Fibroblast of villous mesenchyme (primary cell): ENCODE data around the gene RNF149. TPM values are rescaled to one million over a fixed set of nuclear protein-coding genes. Genes with fewer than 3 reads are reported as not detected.

Experiments
- DNase-seq: peaks from one replicate; pipeline ENCODE4 v3.0.0-alpha.2; 2010; ENCODE audit warnings: low read depth
- H3K4me3 ChIP-seq: 2 replicates; pipeline ENCODE4 v1.5.1; 2011; ENCODE audit warnings: low read depth, mild to moderate bottlenecking, low read length
- total RNA-seq: library from RNA; depleted of rRNA; stranded (reverse); fragments of >200 nt; gene quantifications from 2 replicates; pipeline ENCODE4 v1.2.3, GENCODE V29; 2012
- TF ChIP-seq, protein P1 (sequence below): IDR thresholded peaks from 2 replicates; pipeline ENCODE4 v1.5.1; 2012; ENCODE audit warnings: low read depth, mild to moderate bottlenecking, low read length; ENCODE audit not compliant: insufficient read depth

Gene RNF149
- total RNA-seq, 1 donor = 53.5 TPM

GRCh38 chr2:101305492-101306078 is 2.9 kb downstream of the RNF149 start:
- TF ChIP-seq, protein P1, sequence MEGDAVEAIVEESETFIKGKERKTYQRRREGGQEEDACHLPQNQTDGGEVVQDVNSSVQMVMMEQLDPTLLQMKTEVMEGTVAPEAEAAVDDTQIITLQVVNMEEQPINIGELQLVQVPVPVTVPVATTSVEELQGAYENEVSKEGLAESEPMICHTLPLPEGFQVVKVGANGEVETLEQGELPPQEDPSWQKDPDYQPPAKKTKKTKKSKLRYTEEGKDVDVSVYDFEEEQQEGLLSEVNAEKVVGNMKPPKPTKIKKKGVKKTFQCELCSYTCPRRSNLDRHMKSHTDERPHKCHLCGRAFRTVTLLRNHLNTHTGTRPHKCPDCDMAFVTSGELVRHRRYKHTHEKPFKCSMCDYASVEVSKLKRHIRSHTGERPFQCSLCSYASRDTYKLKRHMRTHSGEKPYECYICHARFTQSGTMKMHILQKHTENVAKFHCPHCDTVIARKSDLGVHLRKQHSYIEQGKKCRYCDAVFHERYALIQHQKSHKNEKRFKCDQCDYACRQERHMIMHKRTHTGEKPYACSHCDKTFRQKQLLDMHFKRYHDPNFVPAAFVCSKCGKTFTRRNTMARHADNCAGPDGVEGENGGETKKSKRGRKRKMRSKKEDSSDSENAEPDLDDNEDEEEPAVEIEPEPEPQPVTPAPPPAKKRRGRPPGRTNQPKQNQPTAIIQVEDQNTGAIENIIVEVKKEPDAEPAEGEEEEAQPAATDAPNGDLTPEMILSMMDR = no peak
- H3K4me3 ChIP-seq = peak overlapping the region; percentile 85
- DNase-seq = peak; percentile 79

GRCh38 chr2:101305035-101305434 is 3.5 kb downstream of the RNF149 start:
- no peak overlapping the region for H3K4me3 ChIP-seq
- no peak for DNase-seq
- TF ChIP-seq, protein P1 = no peak

DNA sequence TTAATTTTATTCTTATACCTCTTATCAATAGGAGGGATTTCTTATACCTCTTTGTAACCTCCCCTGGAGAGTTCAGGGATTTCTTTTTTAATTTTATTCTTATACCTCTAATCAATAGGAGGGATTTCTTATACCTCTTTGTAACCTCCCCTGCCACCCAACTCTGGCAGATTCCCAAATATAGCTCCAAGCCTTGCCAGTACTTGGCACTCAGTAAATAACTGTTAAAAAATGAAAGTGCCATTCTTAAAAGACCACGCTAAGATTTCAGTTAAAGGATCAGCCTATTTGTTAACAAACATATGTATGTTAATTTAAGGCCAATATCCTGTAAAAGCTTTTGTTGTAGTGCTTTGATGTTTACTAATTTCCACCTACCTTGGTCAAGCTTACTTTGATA is 4.8 kb downstream of the RNF149 start:
- H3K4me3 ChIP-seq = no peak overlapping the region
- TF ChIP-seq, protein P1 = no peak
- DNase-seq = no peak

DNA sequence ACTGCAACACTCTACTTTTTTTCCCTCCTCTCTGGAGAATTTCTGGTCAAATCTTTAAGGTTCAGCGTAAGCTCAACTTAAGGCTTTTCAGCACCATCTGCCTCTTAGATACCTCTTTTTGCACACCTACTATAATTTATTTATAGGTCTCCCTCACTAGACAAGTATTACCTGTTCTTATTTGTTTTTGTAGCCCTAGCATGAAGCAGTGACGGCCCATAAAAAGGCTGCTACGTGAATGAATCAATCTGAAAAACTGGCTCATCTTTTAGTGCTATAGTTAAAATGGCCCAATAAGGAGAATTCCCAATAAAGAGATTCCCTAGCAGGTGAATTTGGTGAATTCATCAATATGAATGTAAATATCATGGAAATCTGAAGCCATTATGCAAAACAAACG is 6.5 kb downstream of the RNF149 start:
- no peak overlapping the region for H3K4me3 ChIP-seq
- TF ChIP-seq, protein P1 = no peak
- no peak for DNase-seq

GRCh38 chr2:101300836-101301235 is 7.7 kb downstream of the RNF149 start:
- H3K4me3 ChIP-seq = no peak overlapping the region
- TF ChIP-seq, protein P1 = no peak
- DNase-seq = no peak

GRCh38 chr2:101300164-101300563 is 8.3 kb downstream of the RNF149 start:
- DNase-seq = no peak
- TF ChIP-seq, protein P1 = no peak
- H3K4me3 ChIP-seq = no peak overlapping the region

DNA sequence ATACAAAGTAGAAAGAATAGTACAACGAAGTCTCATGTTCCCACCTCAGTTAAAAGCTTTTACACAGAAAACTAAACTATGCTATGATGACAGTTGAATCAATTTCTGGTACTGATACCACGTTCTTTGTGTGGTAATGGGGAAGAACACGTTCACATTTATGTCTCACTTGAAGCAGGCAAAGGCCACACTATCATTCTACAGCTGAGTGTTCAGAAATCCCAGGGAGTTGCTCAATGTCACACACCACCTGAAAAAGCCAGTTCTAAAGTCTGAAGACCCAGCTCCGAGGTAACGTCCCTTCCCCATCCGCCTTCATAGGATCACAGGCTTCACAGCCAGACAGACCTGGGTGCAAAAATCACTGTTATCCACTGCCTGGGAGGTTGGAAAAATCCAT is 8.9 kb downstream of the RNF149 start:
- H3K4me3 ChIP-seq = no peak overlapping the region
- DNase-seq = no peak
- TF ChIP-seq, protein P1 = no peak
